KMS-11 (cell line): ENCODE measurements around the gene LTA4H.

ENCODE experiments used
- H2AFZ ChIP-seq: fragments of 200-600 bp; sonication (generic); 2 replicates; pipeline ENCODE4 v1.6.1; 2016; ENCODE audit warnings: antibody characterized with exemption, mixed run types, low read depth
- H3K27ac ChIP-seq: fragments of 200-600 bp; sonication (generic); 2 replicates; pipeline ENCODE4 v1.6.1; 2016; ENCODE audit warnings: mild to moderate bottlenecking, mixed run types
- H3K27me3 ChIP-seq: fragments of 200-600 bp; sonication (generic); 2 replicates; pipeline ENCODE4 v1.6.1; 2017; ENCODE audit warnings: mild to moderate bottlenecking, low read depth, mixed run types, moderate library complexity; ENCODE audit not compliant: insufficient read depth
- H3K36me3 ChIP-seq: fragments of 200-600 bp; sonication (generic); 2 replicates; pipeline ENCODE4 v1.6.1; 2017; ENCODE audit warnings: mild to moderate bottlenecking, mixed run types; ENCODE audit not compliant: insufficient read depth
- H3K4me1 ChIP-seq: fragments of 200-600 bp; sonication (generic); 2 replicates; pipeline ENCODE4 v1.6.1; 2016; ENCODE audit warnings: mild to moderate bottlenecking, low read depth, mixed run types; ENCODE audit not compliant: poor library complexity, severe bottlenecking
- H3K4me2 ChIP-seq: fragments of 200-600 bp; sonication (generic); 2 replicates; pipeline ENCODE4 v1.7.0; 2016; ENCODE audit warnings: mild to moderate bottlenecking, mixed run types
- H3K4me3 ChIP-seq: fragments of 200-600 bp; sonication (generic); IDR thresholded peaks from 2 replicates; pipeline ENCODE4 v1.6.1; 2017; ENCODE audit warnings: low read depth, low read length, mixed read lengths; ENCODE audit not compliant: insufficient read depth
- H3K79me2 ChIP-seq: fragments of 200-600 bp; sonication (generic); 2 replicates; pipeline ENCODE4 v1.6.1; 2016; ENCODE audit warnings: low read depth, mixed run types; ENCODE audit not compliant: insufficient read depth
- H3K9ac ChIP-seq: fragments of 200-600 bp; sonication (generic); 2 replicates; pipeline ENCODE4 v1.6.1; 2016; ENCODE audit warnings: mild to moderate bottlenecking, mixed run types
- H4K20me1 ChIP-seq: fragments of 200-600 bp; sonication (generic); 2 replicates; pipeline ENCODE4 v1.6.1; 2016; ENCODE audit warnings: mild to moderate bottlenecking, mixed run types; ENCODE audit not compliant: insufficient read depth
- CTCF ChIP-seq: fragments of 200-600 bp; sonication (generic); conservative IDR thresholded peaks from 2 replicates; pipeline ENCODE4 v1.6.1; 2017; ENCODE audit warnings: low read depth, mild to moderate bottlenecking, antibody characterized with exemption, low read length, moderate library complexity, mixed read lengths

Gene LTA4H

GRCh38 chr12:96061323-96061722 is 25.9 kb upstream of the LTA4H start:
- no peak for TF ChIP-seq CTCF
- peaks cover 4% of the 10 kb centered on the region for H3K4me1 ChIP-seq
- H3K79me2 ChIP-seq = no peaks in the 10 kb centered on the region
- H3K4me2 ChIP-seq = no peak overlapping the region
- H2AFZ ChIP-seq = no peak overlapping the region
- H3K27ac ChIP-seq = no peak overlapping the region
- H3K9ac ChIP-seq = no peak overlapping the region
- no peak overlapping the region for H3K4me3 ChIP-seq
- H4K20me1 ChIP-seq = no peaks in the 10 kb centered on the region
- H3K36me3 ChIP-seq = no peaks in the 10 kb centered on the region
- no peaks in the 10 kb centered on the region for H3K27me3 ChIP-seq

GRCh38 chr12:96060041-96060440 is 24.7 kb upstream of the LTA4H start:
- Histone ChIP-seq H3K27me3 (no peaks in the 10 kb centered on the region), H3K27ac (no peak overlapping the region), H3K4me3 (no peak overlapping the region), H3K36me3 (no peaks in the 10 kb centered on the region), H3K9ac (no peak overlapping the region), H3K4me1 (peaks cover 4% of the 10 kb centered on the region), H3K79me2 (no peaks in the 10 kb centered on the region), H3K4me2 (no peak overlapping the region), H4K20me1 (no peaks in the 10 kb centered on the region), H2AFZ (no peak overlapping the region)
- no peak for TF ChIP-seq CTCF

GRCh38 chr12:96057986-96058553 is 22.7 kb upstream of the LTA4H start:
- Histone ChIP-seq H3K79me2 (no peaks in the 10 kb centered on the region), H3K4me1 (peaks cover 4% of the 10 kb centered on the region), H2AFZ (no peak overlapping the region), H3K27me3 (no peaks in the 10 kb centered on the region), H3K36me3 (no peaks in the 10 kb centered on the region), H3K27ac (no peak overlapping the region), H3K9ac (no peak overlapping the region), H4K20me1 (no peaks in the 10 kb centered on the region), H3K4me3 (no peak overlapping the region), H3K4me2 (no peak overlapping the region)
- TF ChIP-seq CTCF = no peak

GRCh38 chr12:96056646-96057455 is 21.5 kb upstream of the LTA4H start:
- TF ChIP-seq CTCF = no peak
- no peaks in the 10 kb centered on the region for H3K4me1 ChIP-seq
- H3K4me3 ChIP-seq = no peak overlapping the region
- H3K9ac ChIP-seq = no peak overlapping the region
- no peaks in the 10 kb centered on the region for H4K20me1 ChIP-seq
- no peak overlapping the region for H3K27ac ChIP-seq
- no peaks in the 10 kb centered on the region for H3K36me3 ChIP-seq
- H3K4me2 ChIP-seq = no peak overlapping the region
- H3K27me3 ChIP-seq = no peaks in the 10 kb centered on the region
- H3K79me2 ChIP-seq = no peaks in the 10 kb centered on the region
- H2AFZ ChIP-seq = no peak overlapping the region
